PC-3 (cell line): ENCODE results near the gene RRM2.

Experiments
- CTCF ChIP-seq: fragments of 300-600 bp; sonication (generic); conservative IDR thresholded peaks from 2 replicates; pipeline ENCODE4 v1.5.1; 2017; ENCODE audit warnings: antibody characterized with exemption, low read depth, mild to moderate bottlenecking, low read length
- EZH2 ChIP-seq: fragments of 300-600 bp; sonication (generic); IDR thresholded peaks from one replicate; pipeline ENCODE4 v1.6.1; 2017; ENCODE audit warnings: antibody characterized with exemption, mild to moderate bottlenecking, low read length; ENCODE audit not compliant: unreplicated experiment
- EZH2phosphoT487 ChIP-seq: fragments of 300-600 bp; sonication (generic); IDR thresholded peaks from 2 replicates; pipeline ENCODE4 v1.6.1; 2018; ENCODE audit warnings: mild to moderate bottlenecking, antibody characterized with exemption, low read length, borderline replicate concordance

- TF ChIP-seq EZH2 (no peak), EZH2phosphoT487 (no peak), CTCF (0 out of 2 replicates have a peak, but pooled peaks have one; percentile 8)
Measured at GRCh38 chr2:10140841-10141610, 18.5 kb downstream of the RRM2 start.
